Epidermal melanocyte (primary cell): Measurements from ENCODE around the gene DRD3.

Experiments used
- DNase-seq: peaks from one replicate; pipeline ENCODE4 v3.0.0; 2011; ENCODE audit warnings: low spot score; ENCODE audit not compliant: insufficient read length

DRD3 gene

GRCh38 chr3:114122027-114122709 lies 56.7 kb downstream of the DRD3 start:
- DNase-seq, result no peak

- no peak for DNase-seq
Observed at GRCh38 chr3:114120211-114120610, 58.6 kb downstream of the DRD3 start.

- DNase-seq, result no peak
Observed at GRCh38 chr3:114119776-114120175, 59.1 kb downstream of the DRD3 start.

GRCh38 chr3:114115143-114115542 lies 63.7 kb downstream of the DRD3 start:
- DNase-seq, result no peak

GRCh38 chr3:114114719-114115118 lies 64.1 kb downstream of the DRD3 start:
- DNase-seq, result no peak

- no peak for DNase-seq
Observed at GRCh38 chr3:114112696-114113095, 66.2 kb downstream of the DRD3 start.

GRCh38 chr3:114111060-114111770 lies 67.6 kb downstream of the DRD3 start:
- DNase-seq, result no peak

- DNase-seq, result no peak
Observed at GRCh38 chr3:114110439-114110838, 68.4 kb downstream of the DRD3 start.

- no peak for DNase-seq
Observed at GRCh38 chr3:114108137-114108536, 70.7 kb downstream of the DRD3 start.

- DNase-seq, result no peak
Observed at GRCh38 chr3:114104414-114104813, 74.4 kb downstream of the DRD3 start.

- DNase-seq, result no peak
Observed at GRCh38 chr3:114103858-114104257, 75.0 kb downstream of the DRD3 start.

- no peak for DNase-seq
Observed at GRCh38 chr3:114103181-114103580, 75.7 kb downstream of the DRD3 start.

- no peak for DNase-seq
Observed at GRCh38 chr3:114101101-114101500, 77.8 kb downstream of the DRD3 start.

GRCh38 chr3:114095796-114096195 lies 83.1 kb downstream of the DRD3 start:
- no peak for DNase-seq

- DNase-seq, result peak; percentile 33
Observed at GRCh38 chr3:114093596-114093995, 85.3 kb downstream of the DRD3 start.

- no peak for DNase-seq
Observed at GRCh38 chr3:114093016-114093380, 85.9 kb downstream of the DRD3 start.

- no peak for DNase-seq
Observed at GRCh38 chr3:114092151-114093015, 86.5 kb downstream of the DRD3 start.

- DNase-seq, result no peak
Observed at GRCh38 chr3:114089675-114090074, 89.2 kb downstream of the DRD3 start.

- DNase-seq, result no peak
Observed at GRCh38 chr3:114086356-114086755, 92.5 kb downstream of the DRD3 start.

- DNase-seq, result no peak
Observed at GRCh38 chr3:114083112-114083511, 95.7 kb downstream of the DRD3 start.

- no peak for DNase-seq
Observed at GRCh38 chr3:114081037-114081436, 97.8 kb downstream of the DRD3 start.

GRCh38 chr3:114080201-114080600 lies 98.7 kb downstream of the DRD3 start:
- DNase-seq, result no peak
